Measurements from ENCODE around the gene LGALS9C.
"Not testable (repeated sequence)": the region's sequence is repeated elsewhere in the genome, so short reads cannot be mapped to it uniquely, and the experiment has no call there.

GRCh38 chr17:18478362-18478761 is 1.8 kb downstream of the LGALS9C start:
- TF ChIP-seq CTCF, POLR2A (IDR thresholded peaks at IDR 0.05): not testable (repeated sequence)
